OCI-LY7 (cell line): ENCODE data around the gene FRS2.

Experiments
- CTCF ChIP-seq: fragments of 200-600 bp; sonication (generic); conservative IDR thresholded peaks from 2 replicates; pipeline ENCODE4 v1.5.1; 2014; ENCODE audit warnings: mild to moderate bottlenecking, antibody characterized with exemption, low read length, moderate library complexity, mixed read lengths
- EZH2phosphoT487 ChIP-seq: fragments of 200-600 bp; sonication (generic); IDR thresholded peaks from 2 replicates; pipeline ENCODE4 v1.6.1; 2018; ENCODE audit warnings: low read depth, borderline replicate concordance, mild to moderate bottlenecking, mixed run types, antibody characterized with exemption, low read length, moderate library complexity, mixed read lengths

- TF ChIP-seq CTCF (no peak), EZH2phosphoT487 (no peak)
Observed at GRCh38 chr12:69497308-69498026, 27.3 kb downstream of the FRS2 start.
